HL-60 (cell line): ENCODE measurements around the gene TBC1D14.
A peak's percentile ranks its signal among the peaks of the same experiment; 100 is the strongest.

Source experiments
- DNase-seq, 2 experiments: peaks; one replicate each; pipeline ENCODE4 v3.0.0-alpha.2; 2010 to 2020; ENCODE audit warnings: low read depth in 1 of 2, low spot score in 1 of 2
- H3K27ac ChIP-seq: fragments of 250-450 bp; sonication (Bioruptor Pico); replicated peaks from 2 replicates; pipeline ENCODE4 v1.5.1; 2020; ENCODE audit warnings: mild to moderate bottlenecking, moderate library complexity
- H3K27me3 ChIP-seq: fragments of 250-450 bp; sonication (Bioruptor Pico); 2 replicates; pipeline ENCODE4 v1.5.1; 2021; ENCODE audit warnings: mild to moderate bottlenecking, moderate library complexity; ENCODE audit not compliant: insufficient read depth, poor library complexity, severe bottlenecking
- H3K4me3 ChIP-seq: replicated peaks from 2 replicates; pipeline ENCODE4 v1.5.1; 2011; ENCODE audit warnings: mild to moderate bottlenecking, control low read depth, low read length; ENCODE audit not compliant: insufficient read depth
- CTCF ChIP-seq: IDR thresholded peaks from one replicate; pipeline ENCODE4 v1.5.1; 2011; ENCODE audit warnings: low read length, control low read depth, inconsistent platforms; ENCODE audit not compliant: insufficient read depth
- GABPA ChIP-seq: IDR thresholded peaks from 2 replicates; pipeline ENCODE4 v1.6.1; 2012; ENCODE audit warnings: low read depth
- POLR2AphosphoS5 ChIP-seq: IDR thresholded peaks from 2 replicates; pipeline ENCODE4 v1.6.1; 2012; ENCODE audit warnings: low read depth
- SPI1 ChIP-seq: IDR thresholded peaks from 2 replicates; pipeline ENCODE4 v1.6.1; 2012; ENCODE audit warnings: low read depth, mild to moderate bottlenecking, borderline replicate concordance
- TF ChIP-seq, protein P1 (sequence below): IDR thresholded peaks from 2 replicates; pipeline ENCODE4 v1.6.1; 2012; ENCODE audit warnings: low read depth; ENCODE audit not compliant: insufficient replicate concordance

TBC1D14 gene

GRCh38 chr4:6914448-6914847, 4.8 kb downstream of the TBC1D14 start:
- Histone ChIP-seq H3K27me3 (no peaks in the 10 kb centered on the region), H3K27ac (no peak overlapping the region), H3K4me3 (no peak overlapping the region)
- TF ChIP-seq, protein P1, sequence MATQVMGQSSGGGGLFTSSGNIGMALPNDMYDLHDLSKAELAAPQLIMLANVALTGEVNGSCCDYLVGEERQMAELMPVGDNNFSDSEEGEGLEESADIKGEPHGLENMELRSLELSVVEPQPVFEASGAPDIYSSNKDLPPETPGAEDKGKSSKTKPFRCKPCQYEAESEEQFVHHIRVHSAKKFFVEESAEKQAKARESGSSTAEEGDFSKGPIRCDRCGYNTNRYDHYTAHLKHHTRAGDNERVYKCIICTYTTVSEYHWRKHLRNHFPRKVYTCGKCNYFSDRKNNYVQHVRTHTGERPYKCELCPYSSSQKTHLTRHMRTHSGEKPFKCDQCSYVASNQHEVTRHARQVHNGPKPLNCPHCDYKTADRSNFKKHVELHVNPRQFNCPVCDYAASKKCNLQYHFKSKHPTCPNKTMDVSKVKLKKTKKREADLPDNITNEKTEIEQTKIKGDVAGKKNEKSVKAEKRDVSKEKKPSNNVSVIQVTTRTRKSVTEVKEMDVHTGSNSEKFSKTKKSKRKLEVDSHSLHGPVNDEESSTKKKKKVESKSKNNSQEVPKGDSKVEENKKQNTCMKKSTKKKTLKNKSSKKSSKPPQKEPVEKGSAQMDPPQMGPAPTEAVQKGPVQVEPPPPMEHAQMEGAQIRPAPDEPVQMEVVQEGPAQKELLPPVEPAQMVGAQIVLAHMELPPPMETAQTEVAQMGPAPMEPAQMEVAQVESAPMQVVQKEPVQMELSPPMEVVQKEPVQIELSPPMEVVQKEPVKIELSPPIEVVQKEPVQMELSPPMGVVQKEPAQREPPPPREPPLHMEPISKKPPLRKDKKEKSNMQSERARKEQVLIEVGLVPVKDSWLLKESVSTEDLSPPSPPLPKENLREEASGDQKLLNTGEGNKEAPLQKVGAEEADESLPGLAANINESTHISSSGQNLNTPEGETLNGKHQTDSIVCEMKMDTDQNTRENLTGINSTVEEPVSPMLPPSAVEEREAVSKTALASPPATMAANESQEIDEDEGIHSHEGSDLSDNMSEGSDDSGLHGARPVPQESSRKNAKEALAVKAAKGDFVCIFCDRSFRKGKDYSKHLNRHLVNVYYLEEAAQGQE, result no peak
- TF ChIP-seq CTCF (no peak), GABPA (no peak), POLR2AphosphoS5 (no peak), SPI1 (no peak)
- DNase-seq, result no peak

DNA sequence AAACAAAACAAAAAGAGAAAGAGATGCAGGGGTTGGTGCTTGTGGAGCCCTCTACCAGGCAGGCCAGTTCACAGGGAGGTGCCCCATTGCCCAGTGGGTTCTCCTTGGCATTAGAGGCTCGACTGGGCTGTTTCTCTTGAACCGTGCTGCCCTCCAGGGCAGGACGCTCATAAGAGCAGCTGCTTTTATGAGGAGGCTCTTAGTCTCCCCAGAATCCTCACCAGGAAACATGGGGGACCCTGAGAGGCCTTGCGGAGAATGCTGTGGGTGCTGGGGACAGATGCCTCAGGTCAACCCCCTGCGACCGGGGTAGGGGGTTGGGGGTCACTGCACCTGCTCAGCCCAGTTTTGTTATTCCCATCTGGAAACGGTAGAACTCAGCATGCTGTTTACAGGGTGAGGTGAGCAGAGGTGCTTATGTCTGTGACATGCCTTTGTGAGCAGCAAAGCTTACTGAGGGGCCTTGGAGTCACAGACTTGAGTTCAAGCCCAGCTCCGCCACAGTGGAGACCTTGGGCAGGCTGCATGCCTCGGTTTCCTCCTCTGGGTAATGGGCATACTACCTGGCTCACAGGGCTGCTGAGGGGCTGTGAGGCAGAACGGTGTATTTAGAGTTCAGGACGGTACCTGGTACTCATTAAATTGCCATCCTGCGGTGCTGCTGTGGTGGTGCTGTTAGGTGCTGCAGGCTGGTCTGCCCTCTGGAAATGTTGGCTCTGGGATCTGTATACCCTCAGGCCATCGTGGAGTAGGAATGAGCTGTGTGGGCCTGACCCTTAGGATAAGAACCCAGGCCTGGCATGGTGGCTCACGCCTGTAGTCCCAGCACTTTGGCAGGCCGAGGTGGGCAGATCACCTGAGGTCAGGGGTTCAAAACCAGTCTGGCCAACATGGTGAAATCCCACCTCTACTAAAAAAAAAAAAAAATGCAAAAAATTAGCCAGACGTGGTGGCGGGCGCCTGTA, 5.7 kb downstream of the TBC1D14 start:
- no peak for DNase-seq
- no peak overlapping the region for H3K4me3 ChIP-seq
- TF ChIP-seq POLR2AphosphoS5 (no peak), SPI1 (no peak), CTCF (no peak), GABPA (no peak)
- TF ChIP-seq, protein P1, result no peak
- no peaks in the 10 kb centered on the region for H3K27me3 ChIP-seq
- H3K27ac ChIP-seq, result no peak overlapping the region

- H3K27ac ChIP-seq, result peak overlapping the region; percentile 64
- DNase-seq, result no peak
- H3K4me3 ChIP-seq, result no peak overlapping the region
- no peaks in the 10 kb centered on the region for H3K27me3 ChIP-seq
- TF ChIP-seq POLR2AphosphoS5 (no peak), CTCF (no peak), GABPA (no peak), SPI1 (no peak)
- TF ChIP-seq, protein P1, result no peak
Measured at GRCh38 chr4:6916069-6916586, 6.5 kb downstream of the TBC1D14 start.
